Measurements from ENCODE around the gene FLNB. TPM values are rescaled to one million over a fixed set of nuclear protein-coding genes. Genes with fewer than 3 reads are reported as not detected.
A peak's percentile ranks its signal among the peaks of the same experiment; 100 is the strongest.

The FLNB gene
- total and polyA plus RNA-seq, 2 of the 13 experiments (the other 11 are each of a cell fraction or from before 2014, with no cell fraction given): 106 to 130 TPM

GRCh38 chr3:58068122-58068809 is 60.0 kb downstream of the FLNB start (continued):
- TF ChIP-seq ZNF512B (CRISPR knock-in tag; IDR thresholded peaks at IDR 0.05; ENCODE audit: borderline replicate concordance) (no peak), PCBP1 (IDR thresholded peaks at IDR 0.05; ENCODE audit: borderline replicate concordance, low read depth, low read length) (no peak), RFXANK (CRISPR knock-in tag; IDR thresholded peaks at IDR 0.05) (no peak), ZNF883 (CRISPR knock-in tag; IDR thresholded peaks at IDR 0.05; ENCODE audit: not compliant biosample characterization) (no peak), ISL2 (CRISPR knock-in tag; IDR thresholded peaks at IDR 0.05) (0 out of 2 replicates have a peak, but pooled peaks have one; percentile 32), HMGA1 (CRISPR knock-in tag; conservative IDR thresholded peaks at IDR 0.05) (no peak), FOSL2 (CRISPR knock-in tag; IDR thresholded peaks at IDR 0.05) (no peak), DMAP1 (CRISPR knock-in tag; IDR thresholded peaks at IDR 0.05) (no peak), ZNF232 (CRISPR knock-in tag; IDR thresholded peaks at IDR 0.05; ENCODE audit: borderline replicate concordance) (no peak), HHEX (CRISPR knock-in tag; IDR thresholded peaks at IDR 0.05) (no peak), ATF2 (CRISPR knock-in tag; IDR thresholded peaks at IDR 0.05) (0 out of 2 replicates have a peak, but pooled peaks have one; percentile 24), ZNF704 (CRISPR knock-in tag; IDR thresholded peaks at IDR 0.05; ENCODE audit: borderline replicate concordance) (no peak), THAP9 (CRISPR knock-in tag; IDR thresholded peaks at IDR 0.05; ENCODE audit: borderline replicate concordance) (no peak), MED13 (CRISPR knock-in tag; IDR thresholded peaks at IDR 0.05) (peak; percentile 53; the same call in 1 of the 2 replicates), ZNF335 (CRISPR knock-in tag; IDR thresholded peaks at IDR 0.05) (no peak), RFX5 (IDR thresholded peaks at IDR 0.05; ENCODE audit: low read depth, low read length) (no peak), GLI4 (CRISPR knock-in tag; IDR thresholded peaks at IDR 0.05; ENCODE audit: borderline replicate concordance) (no peak), ZFP41 (CRISPR knock-in tag; IDR thresholded peaks at IDR 0.05; ENCODE audit: borderline replicate concordance) (no peak), ZBTB3 (CRISPR knock-in tag; IDR thresholded peaks at IDR 0.05; ENCODE audit: borderline replicate concordance, low read depth) (no peak), LCORL (IDR thresholded peaks at IDR 0.05) (no peak), LCORL (CRISPR knock-in tag; IDR thresholded peaks at IDR 0.05) (no peak)
